DND-41 (cell line): ENCODE results near the gene ADM.

Experiments used
- ATAC-seq: fragments of 200-7000 bp; cut with Tn5 transposase; 3 replicates; pipeline ENCODE4 v1.9.1; 2021; ENCODE audit warnings: low read depth; ENCODE audit not compliant: insufficient read depth
- DNase-seq: peaks from one replicate; pipeline ENCODE4 v3.0.0-alpha.2; 2020
- H2AFZ ChIP-seq: 2 replicates; pipeline ENCODE4 v1.6.0; 2012; ENCODE audit warnings: low read depth, low read length
- H3K27ac ChIP-seq: 2 replicates; pipeline ENCODE4 v1.5.1; 2012; ENCODE audit warnings: low read length, inconsistent platforms
- H3K27me3 ChIP-seq: fragments of 200-600 bp; sonication (generic); 2 replicates; pipeline ENCODE4 v1.6.0; 2012; ENCODE audit warnings: low read length, mild to moderate bottlenecking, inconsistent platforms; ENCODE audit not compliant: insufficient read depth, poor library complexity
- H3K36me3 ChIP-seq: 2 replicates; pipeline ENCODE4 v1.5.1; 2012; ENCODE audit warnings: low read length, inconsistent platforms; ENCODE audit not compliant: insufficient read depth
- H3K4me1 ChIP-seq: 2 replicates; pipeline ENCODE4 v1.5.1; 2012; ENCODE audit warnings: mild to moderate bottlenecking, low read length; ENCODE audit not compliant: insufficient read depth
- H3K4me2 ChIP-seq: 2 replicates; pipeline ENCODE4 v1.6.0; 2012; ENCODE audit warnings: mild to moderate bottlenecking, moderate library complexity, low read length, inconsistent platforms; ENCODE audit not compliant: insufficient read depth
- H3K4me3 ChIP-seq, 2 experiments: fragments of 200-600 bp in 1 of 2; shearing (Covaris generic) in 1 of 2; 2 replicates each; pipeline ENCODE4 v1.5.1; 2012 to 2016; ENCODE audit warnings: inconsistent platforms in 2 of 2, low read length in 2 of 2, mild to moderate bottlenecking in 2 of 2, low read depth in 1 of 2, moderate library complexity in 1 of 2
- H3K79me2 ChIP-seq: 2 replicates; pipeline ENCODE4 v1.6.0; 2012; ENCODE audit warnings: low read length, inconsistent platforms; ENCODE audit not compliant: insufficient read depth
- H3K9ac ChIP-seq: 2 replicates; pipeline ENCODE4 v1.6.0; 2012; ENCODE audit warnings: low read depth, mild to moderate bottlenecking, inconsistent platforms, low read length, moderate library complexity
- H3K9me3 ChIP-seq: 2 replicates; pipeline ENCODE4 v1.5.1; 2012; ENCODE audit warnings: low read length, moderate library complexity, mild to moderate bottlenecking, inconsistent platforms; ENCODE audit not compliant: insufficient read depth, severe bottlenecking
- H4K20me1 ChIP-seq: 2 replicates; pipeline ENCODE4 v1.6.0; 2012; ENCODE audit warnings: low read length; ENCODE audit not compliant: insufficient read depth
- EZH2 ChIP-seq: IDR thresholded peaks from 3 replicates; pipeline ENCODE4 v1.6.1; 2012; ENCODE audit warnings: borderline replicate concordance, low read depth, mild to moderate bottlenecking, moderate library complexity, low read length, inconsistent platforms; ENCODE audit not compliant: severe bottlenecking
- TF ChIP-seq, protein P1 (sequence below): IDR thresholded peaks from 2 replicates; pipeline ENCODE4 v1.5.1; 2012; ENCODE audit warnings: borderline replicate concordance, low read length, moderate library complexity, mild to moderate bottlenecking; ENCODE audit not compliant: poor library complexity, severe bottlenecking; ENCODE audit errors: extremely low read depth

Gene ADM

DNA sequence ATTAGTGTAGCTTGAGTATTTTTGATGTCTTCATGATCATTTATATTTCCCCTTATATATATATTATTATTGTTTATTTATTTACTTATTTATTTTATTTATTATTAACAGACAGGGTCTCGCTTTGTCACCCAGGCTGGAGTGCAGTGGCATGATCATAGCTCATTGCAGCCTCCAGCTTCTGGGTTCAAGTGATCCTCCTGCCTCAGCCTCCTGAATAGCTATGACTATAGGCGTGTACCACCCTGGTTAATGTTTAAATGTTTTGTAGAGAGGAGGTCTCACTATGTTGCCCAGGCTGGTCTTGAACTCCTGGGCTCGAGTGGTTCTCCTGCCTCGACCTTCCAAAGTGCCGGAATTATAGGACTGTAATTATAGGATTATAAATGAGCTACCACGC, 10.2 kb downstream of the ADM start:
- no peak overlapping the region for H2AFZ ChIP-seq
- H3K36me3 ChIP-seq = no peaks in the 10 kb centered on the region
- DNase-seq = no peak
- peaks cover 5% of the 10 kb centered on the region for H3K27me3 ChIP-seq
- H3K4me3 ChIP-seq = no peak overlapping the region
- no peak for TF ChIP-seq EZH2
- TF ChIP-seq, protein P1, sequence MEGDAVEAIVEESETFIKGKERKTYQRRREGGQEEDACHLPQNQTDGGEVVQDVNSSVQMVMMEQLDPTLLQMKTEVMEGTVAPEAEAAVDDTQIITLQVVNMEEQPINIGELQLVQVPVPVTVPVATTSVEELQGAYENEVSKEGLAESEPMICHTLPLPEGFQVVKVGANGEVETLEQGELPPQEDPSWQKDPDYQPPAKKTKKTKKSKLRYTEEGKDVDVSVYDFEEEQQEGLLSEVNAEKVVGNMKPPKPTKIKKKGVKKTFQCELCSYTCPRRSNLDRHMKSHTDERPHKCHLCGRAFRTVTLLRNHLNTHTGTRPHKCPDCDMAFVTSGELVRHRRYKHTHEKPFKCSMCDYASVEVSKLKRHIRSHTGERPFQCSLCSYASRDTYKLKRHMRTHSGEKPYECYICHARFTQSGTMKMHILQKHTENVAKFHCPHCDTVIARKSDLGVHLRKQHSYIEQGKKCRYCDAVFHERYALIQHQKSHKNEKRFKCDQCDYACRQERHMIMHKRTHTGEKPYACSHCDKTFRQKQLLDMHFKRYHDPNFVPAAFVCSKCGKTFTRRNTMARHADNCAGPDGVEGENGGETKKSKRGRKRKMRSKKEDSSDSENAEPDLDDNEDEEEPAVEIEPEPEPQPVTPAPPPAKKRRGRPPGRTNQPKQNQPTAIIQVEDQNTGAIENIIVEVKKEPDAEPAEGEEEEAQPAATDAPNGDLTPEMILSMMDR = no peak
- no peak overlapping the region for H3K9ac ChIP-seq
- H3K9me3 ChIP-seq = no peaks in the 10 kb centered on the region
- no peak overlapping the region for H3K27ac ChIP-seq
- ATAC-seq = no peak
- H3K4me1 ChIP-seq = peaks cover 23% of the 10 kb centered on the region
- H3K79me2 ChIP-seq = no peaks in the 10 kb centered on the region
- no peaks in the 10 kb centered on the region for H4K20me1 ChIP-seq
- H3K4me2 ChIP-seq = no peak overlapping the region

DNA sequence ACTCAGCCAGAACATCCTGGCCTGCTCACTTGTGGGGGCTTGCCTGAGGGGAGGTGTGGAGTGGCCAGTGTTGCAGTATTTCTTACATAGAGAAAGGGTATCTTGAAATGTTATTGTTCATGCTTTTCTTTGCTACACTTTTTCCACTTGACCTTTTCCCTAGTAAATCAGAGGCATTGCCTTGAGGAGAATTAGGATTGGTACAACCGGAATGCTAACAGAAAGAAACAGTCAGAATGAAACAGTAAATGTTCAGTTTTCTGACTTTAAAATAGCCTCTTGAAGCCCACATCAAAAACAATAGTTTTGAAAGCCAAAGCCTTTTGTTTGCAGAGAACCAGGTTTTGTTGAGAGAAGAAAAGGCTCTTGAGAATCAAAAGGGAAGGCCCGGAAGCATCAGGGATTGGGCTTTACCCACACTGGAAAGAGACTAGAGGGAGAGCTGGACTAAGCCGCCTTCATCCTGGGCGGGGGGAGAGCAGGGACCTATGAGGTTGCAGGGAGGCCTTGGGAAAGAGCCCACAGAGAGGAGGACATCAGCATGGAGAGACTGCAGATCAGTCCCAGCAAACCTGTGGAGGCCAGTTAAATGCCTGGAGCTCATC, 12.4 kb downstream of the ADM start:
- ATAC-seq (no peak), DNase-seq (no peak)
- TF ChIP-seq EZH2 = no peak
- TF ChIP-seq, protein P1 = no peak
- Histone ChIP-seq H3K4me3 (no peak overlapping the region), H3K4me1 (peaks cover 17% of the 10 kb centered on the region), H3K9ac (no peak overlapping the region), H3K4me2 (no peak overlapping the region), H3K9me3 (no peaks in the 10 kb centered on the region), H2AFZ (no peak overlapping the region; the same call in 1 of the 2 replicates), H3K36me3 (no peaks in the 10 kb centered on the region), H3K79me2 (no peaks in the 10 kb centered on the region), H4K20me1 (no peaks in the 10 kb centered on the region), H3K27me3 (peaks cover 5% of the 10 kb centered on the region), H3K27ac (no peak overlapping the region; the same call in 1 of the 2 replicates)

- Histone ChIP-seq H3K9me3 (no peaks in the 10 kb centered on the region), H3K27ac (no peak overlapping the region; the same call in 1 of the 2 replicates), H3K27me3 (peaks cover 5% of the 10 kb centered on the region), H3K4me1 (peaks cover 24% of the 10 kb centered on the region), H3K4me3 (no peak overlapping the region), H4K20me1 (no peaks in the 10 kb centered on the region), H3K4me2 (no peak overlapping the region), H3K9ac (no peak overlapping the region), H3K36me3 (no peaks in the 10 kb centered on the region), H3K79me2 (no peaks in the 10 kb centered on the region), H2AFZ (no peak overlapping the region; the same call in 1 of the 2 replicates)
- TF ChIP-seq EZH2 = no peak
- TF ChIP-seq, protein P1 = no peak
- DNase-seq (no peak), ATAC-seq (no peak)
Measured at GRCh38 chr11:10317776-10318526, 13.1 kb downstream of the ADM start.
